Suppressor macrophage (primary cell): ENCODE measurements around the gene MCM3.

Experiments
- DNase-seq, 4 experiments: peaks; one replicate each; pipeline ENCODE4 v3.0.0-alpha.2; 2020 to 2022

Gene MCM3

DNA sequence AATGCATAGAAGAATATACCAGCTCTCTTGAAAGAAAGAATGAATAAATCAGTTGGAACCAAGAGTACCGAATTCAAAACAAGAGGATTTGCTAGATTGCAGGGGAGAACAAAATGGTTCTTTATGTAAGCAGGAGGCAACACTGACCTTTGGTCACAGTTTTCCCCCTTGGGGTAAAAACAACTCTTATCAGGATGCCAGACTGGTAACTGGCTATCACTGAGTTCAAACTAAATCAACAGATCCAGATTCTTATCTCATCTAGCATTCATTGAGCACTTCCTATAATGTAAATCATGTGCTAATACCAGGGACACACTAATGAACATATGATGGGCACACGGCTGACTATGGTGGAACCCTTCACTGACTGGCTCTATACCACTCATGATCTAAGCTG, 35.5 kb downstream of the MCM3 start:
- no peak for DNase-seq

DNA sequence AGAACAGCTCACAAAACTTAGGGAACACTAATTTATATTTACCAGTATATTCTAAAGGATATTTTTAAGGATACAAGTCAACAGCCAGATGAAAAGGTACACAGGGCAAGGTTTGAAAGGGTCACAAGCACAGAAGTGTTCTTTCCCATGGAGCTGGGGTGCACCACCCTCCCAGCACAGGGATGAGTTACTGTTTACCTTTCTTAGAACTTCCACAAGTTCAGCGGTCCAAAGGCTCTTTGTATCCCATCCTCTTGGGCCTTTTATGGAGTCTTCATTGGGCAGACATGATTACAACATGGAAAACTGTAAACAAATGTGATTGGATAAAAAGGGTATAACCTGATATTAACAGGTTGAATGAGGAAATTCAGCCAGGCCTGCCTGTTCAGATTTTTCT, 39.1 kb downstream of the MCM3 start:
- no peak for DNase-seq

DNA sequence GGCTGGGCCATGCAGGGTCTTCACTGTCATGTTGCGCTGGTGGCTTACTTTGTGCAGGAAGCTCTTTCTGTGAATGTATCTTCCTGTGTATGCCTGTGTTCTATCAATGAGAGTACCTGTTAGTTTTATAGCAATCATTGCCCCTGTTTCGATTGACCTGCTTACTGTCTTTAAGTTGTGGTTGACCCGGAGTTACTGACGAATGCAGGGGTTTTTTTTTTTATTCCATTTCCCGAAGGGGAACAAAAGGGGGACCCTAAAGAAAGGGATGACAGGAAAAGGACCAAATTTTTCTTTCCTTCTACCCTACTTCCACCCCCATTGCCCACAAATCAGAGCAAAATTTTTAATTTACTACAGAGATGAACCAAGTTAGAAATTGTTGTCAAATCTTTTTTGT, 40.1 kb downstream of the MCM3 start, which contains the start of gene IL17F:
IL17F (minus strand) TSS at position 101 of the 400 bp plus-strand sequence; CDS start at position 30, 71 bp downstream.
- no peak for DNase-seq

DNA sequence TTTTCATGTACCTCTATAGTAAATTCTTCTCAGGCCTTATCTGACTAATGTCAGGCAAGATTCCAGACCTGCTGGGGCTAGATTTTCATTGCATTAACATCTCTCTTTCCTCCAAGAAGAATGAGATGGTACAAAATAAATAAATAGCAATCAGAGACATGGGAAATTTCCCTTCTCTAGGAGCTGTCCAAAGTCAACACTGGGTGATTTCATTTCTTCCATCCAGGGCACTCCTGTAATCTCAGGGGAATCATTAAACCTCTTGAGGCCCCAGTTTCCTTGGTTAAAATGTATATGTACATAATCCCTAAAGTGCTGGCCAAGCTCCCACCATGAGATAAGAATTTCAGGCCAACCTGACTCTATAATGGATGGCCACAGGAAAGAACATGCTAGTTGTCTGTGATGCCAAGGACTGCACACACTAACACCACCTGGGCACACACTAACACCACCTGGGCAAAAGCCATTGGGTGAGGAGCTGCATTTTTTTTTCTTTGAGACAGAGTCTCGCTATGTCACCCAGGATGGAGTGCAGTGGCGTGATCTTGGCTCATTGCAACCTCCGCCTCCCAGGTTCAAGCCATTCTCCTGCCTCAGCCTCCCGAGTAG, 41.2 kb downstream of the MCM3 start:
- DNase-seq, result no peak

DNA sequence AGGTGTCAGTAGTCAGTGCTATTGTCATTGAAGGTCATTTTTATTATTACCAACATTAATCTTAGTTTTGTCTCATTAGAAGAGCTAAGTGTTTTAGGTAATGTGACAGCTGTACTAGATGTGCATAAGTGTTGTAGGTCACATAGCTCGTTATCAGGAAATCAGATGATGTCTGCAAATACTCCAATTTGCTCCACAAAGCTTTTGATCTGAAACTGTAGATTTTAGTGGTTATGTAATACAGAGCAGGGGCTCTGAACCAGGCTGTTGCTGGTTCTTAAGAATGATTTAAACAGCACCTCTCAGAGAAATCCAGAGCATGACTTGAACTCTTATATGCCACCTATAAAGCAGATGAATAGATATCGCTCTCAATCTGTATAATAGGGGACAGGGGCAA, 42.7 kb downstream of the MCM3 start:
- no peak for DNase-seq

DNA sequence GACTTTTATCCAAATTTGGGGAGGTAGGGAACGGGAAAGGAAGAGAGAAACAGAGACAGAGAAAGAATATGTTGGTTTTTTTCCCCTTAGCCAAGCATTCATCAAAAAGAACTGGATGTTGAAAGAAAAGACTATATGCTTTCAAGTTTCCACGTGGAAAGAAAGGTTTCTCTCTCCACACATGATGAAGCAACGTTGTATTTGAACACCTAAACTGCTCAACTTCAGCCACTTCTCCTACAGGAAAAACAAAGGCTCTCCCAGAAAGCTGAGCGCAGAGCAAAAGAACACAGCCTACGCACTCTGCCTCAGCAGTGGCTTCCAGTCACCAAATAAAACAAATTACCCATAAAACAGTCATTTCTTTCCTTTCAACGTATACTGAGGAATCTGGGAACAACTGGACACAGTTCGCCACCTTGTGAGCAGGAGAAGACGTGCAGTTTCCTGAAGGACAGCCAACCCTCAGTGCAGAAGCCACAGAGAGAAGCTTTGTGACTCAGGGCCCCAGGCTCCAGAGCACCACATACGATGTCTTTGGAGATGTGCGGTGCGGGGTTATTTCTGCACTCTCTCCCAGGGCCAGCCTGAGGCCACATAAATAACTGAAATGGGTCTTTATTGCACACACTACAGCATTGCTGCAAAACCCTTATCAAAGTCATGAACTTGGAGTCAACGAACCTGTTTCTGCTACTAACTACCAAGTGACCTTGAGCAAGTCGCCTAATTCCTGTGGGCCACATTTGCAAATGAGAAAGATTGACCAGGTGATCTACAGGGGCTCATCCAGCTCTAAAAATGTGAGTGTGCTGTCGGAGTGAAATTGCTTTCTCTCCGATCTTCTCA, 50.3 kb downstream of the MCM3 start:
- DNase-seq, result peak in 3 of 4 experiments; percentile 9 to 16 (median 14)

DNA sequence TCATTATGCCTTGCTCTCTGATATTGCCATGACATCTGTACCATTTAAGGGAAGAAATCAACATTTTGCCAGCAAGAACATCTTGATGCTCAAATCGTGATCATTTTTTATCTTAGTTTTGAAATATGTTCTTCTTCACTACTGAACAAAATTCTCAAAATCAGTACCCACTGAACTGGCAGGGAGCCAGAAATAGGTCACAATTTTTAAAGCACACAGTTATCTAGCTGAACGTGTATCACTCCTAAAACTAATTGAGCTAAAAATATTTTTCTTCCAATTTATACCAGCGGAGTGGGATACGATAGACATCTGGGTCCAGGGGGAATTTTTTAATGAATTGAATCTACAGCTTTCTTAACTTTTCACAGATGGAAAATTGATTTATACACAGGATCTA, 51.5 kb downstream of the MCM3 start:
- no peak for DNase-seq

DNA sequence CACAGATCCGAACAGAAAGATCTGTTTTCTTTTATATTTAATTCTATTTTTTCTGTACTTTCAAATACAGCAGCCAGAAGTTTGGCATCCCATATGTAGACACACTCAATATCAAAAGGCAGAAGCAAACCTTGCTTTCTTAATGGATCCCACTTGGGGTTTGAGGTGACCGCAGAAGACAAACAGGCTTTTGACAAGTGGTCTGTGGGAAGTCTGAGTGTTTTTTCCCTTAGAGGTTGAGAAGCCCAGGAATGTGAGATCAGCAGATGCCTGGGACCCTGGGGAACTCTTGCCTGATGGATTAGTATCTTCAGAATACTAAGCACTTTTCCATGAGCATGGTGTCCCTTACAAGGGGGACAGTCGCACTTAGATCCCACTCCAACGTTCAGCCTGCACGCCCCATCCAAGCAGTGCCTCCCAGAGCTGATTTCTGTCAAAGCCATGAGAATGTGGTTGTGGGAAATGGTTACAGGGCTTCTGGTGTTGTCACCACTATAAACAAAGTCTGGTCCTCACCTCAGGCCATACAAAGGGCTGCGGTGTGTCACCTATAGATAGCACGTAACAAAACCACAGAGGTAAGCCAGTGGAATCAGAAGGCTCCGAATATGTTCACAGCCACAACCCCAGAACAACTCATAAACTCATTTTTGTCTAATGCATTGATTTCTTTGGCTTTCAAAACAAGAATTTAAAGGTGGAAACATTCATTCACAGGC, 53.0 kb downstream of the MCM3 start:
- DNase-seq, result no peak

DNA sequence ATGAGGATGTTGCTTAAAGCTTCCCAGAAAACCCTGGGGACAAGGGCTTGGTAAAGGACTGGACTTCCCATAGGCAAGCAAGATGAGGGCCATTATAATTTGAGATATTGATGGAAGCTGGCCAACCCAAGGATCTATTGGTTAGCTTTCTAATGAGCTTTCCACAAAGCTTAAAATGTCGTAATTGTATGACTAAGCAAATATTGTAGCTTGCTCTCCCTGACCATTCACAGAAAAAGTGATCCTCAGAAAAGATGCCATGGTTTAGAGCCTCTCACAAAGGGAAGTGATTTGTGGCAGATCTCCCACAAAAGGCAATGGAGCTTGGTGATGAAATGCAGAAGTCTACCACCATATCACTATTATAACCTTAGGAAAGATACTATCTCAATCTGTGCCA, 53.9 kb downstream of the MCM3 start:
- peak in 2 of 4 experiments; percentile 11 to 17 for DNase-seq

DNA sequence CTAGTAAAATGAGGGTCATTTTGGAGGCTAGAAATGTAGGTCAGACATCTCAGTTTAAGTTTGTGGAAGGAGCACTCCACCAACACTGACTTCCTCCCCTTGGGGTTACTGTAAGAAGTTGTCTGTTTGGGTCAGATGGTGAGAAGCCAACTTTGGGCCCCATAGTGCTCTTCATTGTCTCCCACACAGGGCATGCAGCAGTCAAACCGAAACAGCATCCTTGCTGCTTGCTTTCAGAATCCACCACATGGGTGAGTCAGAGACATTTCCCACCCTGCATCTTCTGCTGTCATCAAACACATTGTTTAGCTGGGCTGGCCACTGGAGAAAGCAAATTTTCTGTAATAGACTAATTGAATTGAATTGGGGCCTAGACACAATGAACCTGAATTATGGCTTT, 57.0 kb downstream of the MCM3 start:
- DNase-seq, result no peak

DNA sequence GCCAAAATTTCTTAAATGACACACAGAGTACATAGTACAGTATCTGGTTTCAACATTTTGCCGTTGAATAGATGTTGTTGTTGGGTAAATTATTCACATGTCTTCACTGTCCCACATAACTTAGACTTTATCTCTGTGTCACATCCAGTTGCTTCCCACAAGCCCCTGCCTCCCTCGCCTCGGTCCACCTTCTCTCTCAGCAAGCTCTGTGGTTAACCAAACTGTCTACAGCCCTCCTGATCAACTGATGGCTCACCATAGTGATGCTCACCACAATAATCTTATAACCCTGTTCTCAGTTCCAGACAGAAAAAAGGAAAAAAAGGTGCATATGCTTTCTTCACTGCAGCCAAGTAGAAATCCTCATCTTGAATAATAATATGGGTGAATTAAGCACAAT, 63.2 kb downstream of the MCM3 start:
- DNase-seq, result no peak

DNA sequence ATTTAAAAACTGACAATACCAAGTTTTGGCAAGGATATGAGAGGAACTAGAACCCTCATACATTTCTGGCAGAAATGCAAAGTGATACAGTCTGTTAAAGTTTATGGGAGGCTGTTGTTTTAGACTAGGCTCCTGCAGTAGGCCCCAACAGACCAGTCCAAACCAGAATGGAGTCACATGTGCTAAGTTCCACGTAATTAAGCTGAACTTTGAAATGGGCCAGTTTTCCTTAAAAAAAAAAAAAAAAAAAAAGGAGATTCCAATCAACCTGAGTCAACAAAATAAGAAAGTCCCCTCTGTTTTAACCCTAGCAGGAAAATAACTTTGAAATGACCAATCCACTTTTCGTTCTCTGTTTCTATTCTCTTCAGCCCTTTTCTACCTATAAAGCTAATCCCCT, 66.8 kb downstream of the MCM3 start:
- no peak for DNase-seq

DNA sequence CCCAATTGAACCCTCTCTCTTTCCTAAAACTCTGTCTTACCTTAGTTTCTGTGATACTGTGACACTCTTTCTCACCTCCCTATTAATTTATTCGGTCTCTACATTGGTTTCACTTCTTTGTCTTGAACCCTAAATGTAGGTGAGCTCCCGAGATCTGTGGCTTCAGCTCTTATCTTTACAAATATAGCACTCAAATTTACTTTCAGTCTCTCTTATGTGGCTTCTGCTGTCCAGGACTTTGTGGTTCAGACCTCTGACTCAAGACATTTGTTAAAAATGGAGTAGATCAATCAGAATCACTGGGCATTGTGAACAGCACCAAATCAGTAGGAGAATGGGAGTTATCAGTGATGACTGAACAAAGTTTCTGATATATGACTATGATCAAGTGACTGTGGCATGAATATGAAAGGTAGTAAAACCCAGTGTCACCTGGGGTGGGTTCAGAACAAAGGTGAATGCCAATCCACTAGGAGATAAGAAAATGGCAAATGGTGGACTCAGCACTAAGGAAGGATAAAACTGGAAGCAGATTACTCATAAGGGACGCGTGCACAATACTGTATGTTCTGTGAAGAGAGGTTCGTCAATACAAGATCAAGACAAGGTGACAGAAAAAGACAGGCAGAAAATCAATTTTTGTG, 67.5 kb downstream of the MCM3 start:
- DNase-seq, result no peak

DNA sequence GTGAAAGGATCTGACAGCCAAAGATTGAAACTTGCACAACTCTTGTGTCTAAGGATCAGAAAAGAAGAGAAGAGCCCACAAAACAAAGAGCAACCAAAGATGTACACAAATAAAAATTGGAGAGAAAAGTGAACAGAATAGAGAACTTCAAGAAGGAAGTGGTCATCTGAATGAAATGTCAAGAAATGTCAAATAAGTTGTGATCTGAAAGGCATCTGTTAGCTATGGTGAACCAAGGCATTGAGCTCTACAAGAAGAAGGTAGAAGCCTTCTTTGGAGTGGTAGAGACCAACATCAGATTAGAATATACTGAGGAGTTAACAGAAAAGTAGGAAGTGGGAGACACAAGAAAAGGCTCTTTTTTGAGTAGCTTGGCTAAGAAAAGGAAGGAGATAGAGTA, 68.8 kb downstream of the MCM3 start:
- peak in 1 of 4 experiments; percentile 3 for DNase-seq
